HG03520 (cell line): Measurements from ENCODE around the gene PLPPR5.
"Not testable (repeated sequence)": the region's sequence is repeated elsewhere in the genome, so short reads cannot be mapped to it uniquely, and the experiment has no call there.

Experiments
- ATAC-seq: cut with Tn5 transposase; IDR thresholded peaks from one replicate; pipeline ENCODE4 v1.9.1; 2021; ENCODE audit warnings: mild to moderate bottlenecking, moderate library complexity; ENCODE audit not compliant: unreplicated experiment

The PLPPR5 gene

DNA sequence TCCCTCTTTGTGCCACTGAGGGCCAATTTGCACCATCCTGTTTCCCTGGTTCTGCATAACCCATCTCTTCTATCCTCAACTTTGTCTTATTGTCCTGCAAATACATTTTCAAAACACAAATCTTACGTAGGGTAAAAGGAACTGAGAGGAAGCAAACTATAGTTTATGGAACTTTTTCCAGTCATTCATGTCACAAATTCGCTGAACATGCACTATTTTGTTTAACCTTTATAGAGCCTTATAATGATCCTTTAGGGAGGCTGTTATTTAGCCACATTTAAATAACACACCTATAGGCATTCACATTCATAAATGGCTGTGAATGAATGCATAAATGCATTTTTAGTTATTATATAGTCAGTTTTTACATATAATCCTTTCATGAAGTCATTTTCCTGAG lies 85.0 kb downstream of the PLPPR5 start:
- ATAC-seq, result no peak

DNA sequence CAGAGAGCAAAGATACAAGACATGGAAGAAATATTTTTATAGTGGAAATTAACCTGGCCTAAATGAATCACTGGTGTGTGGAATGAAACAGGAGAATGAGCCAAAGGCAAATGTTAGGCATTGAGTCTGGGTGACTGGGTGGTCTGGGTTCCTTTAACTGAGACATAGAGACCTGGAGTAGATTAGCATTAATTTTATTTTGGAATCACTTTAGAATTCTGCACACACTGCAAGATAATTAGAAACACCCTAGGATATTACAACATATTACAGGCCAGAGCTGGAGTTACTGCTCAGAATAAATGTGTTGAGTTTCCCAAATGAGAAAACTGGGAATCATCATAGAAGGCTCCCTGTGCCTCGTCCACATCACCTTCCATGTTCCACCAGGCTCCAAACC lies 85.5 kb downstream of the PLPPR5 start:
- no peak for ATAC-seq

DNA sequence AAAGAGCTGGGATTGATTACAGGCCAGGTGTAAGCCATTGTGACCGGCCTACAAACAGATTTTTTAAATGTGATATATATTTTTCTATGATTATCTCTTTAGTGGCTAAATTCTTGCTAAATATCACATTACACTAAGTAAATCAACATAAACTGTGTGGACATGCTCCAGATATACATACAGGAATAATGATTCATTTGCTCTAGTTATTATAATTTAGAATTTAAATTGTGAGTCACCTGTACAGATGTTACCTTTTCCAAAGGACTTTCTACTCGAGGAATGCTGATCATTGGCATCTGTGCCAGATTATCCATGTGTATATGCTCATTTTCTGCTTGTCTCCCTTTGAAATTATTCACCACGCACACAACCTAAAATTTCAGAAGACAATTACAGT lies 90.1 kb downstream of the PLPPR5 start:
- no peak for ATAC-seq

- no peak for ATAC-seq
These were observed 93.8 kb downstream of the PLPPR5 start for GRCh38 chr1:98910827-98911226.

- no peak for ATAC-seq
These were observed 95.7 kb downstream of the PLPPR5 start for GRCh38 chr1:98908980-98909379.

GRCh38 chr1:98906809-98907208 lies 97.9 kb downstream of the PLPPR5 start:
- ATAC-seq, result no peak

- ATAC-seq, result no peak
These were observed 98.3 kb downstream of the PLPPR5 start for GRCh38 chr1:98906361-98906760.

DNA sequence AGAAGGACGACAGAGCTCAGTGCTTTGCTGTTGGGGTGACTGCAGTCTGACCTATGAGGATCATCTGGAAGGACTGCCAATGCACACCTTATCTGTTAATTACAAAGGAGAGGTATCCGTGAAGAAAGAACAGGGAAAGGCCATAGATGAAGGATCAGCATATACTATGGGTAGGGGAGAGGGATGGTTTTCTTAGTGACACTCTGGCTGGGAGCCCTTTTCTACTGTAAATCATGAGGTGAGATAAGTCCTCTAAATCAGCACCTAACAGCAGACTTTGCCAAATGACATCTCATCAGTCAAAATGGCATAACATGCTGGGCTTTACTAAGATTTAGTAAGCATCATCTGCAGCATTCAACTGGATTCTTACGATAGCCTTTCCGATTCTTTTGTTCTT lies 100.0 kb downstream of the PLPPR5 start:
- no peak for ATAC-seq

- no peak for ATAC-seq
These were observed 100.9 kb downstream of the PLPPR5 start for GRCh38 chr1:98903726-98904125.

DNA sequence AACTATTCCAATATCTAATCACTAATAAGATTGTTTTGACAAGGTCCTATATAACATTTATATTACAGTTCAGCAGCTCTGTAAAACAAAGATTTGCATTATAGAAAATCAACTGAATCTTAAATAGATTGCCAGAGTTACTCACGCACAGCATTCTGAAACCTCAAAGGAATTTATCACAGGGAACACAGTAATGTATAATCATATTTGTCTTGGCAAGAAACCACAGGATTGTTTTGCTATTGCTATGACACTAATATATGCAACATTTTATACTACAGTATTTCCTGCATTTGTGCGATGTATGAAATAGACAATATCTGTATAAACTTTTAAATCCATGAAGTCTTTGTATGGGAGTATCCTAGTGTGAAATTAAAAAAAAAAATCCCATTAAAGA lies 101.4 kb downstream of the PLPPR5 start:
- no peak for ATAC-seq

- ATAC-seq, result no peak
These were observed 105.7 kb downstream of the PLPPR5 start for GRCh38 chr1:98898940-98899339.

DNA sequence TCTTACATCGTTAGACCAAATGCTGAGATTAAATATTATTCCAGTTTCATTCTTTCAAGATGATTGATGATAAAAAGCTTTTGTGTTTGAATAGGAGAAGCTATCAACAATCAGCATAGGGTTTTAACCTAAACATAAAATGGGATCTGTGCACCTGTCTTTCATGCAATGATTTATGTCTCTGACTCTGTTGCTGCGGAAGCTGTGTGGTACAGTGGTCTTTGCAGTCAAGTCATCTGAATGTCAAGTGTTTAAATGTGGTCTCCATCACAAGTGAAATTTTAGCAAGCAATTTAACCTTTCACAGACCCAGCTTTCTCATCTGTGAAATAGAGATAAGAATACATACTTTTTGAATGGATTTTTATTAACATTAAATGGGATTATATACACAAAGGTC lies 107.2 kb downstream of the PLPPR5 start:
- ATAC-seq, result no peak

DNA sequence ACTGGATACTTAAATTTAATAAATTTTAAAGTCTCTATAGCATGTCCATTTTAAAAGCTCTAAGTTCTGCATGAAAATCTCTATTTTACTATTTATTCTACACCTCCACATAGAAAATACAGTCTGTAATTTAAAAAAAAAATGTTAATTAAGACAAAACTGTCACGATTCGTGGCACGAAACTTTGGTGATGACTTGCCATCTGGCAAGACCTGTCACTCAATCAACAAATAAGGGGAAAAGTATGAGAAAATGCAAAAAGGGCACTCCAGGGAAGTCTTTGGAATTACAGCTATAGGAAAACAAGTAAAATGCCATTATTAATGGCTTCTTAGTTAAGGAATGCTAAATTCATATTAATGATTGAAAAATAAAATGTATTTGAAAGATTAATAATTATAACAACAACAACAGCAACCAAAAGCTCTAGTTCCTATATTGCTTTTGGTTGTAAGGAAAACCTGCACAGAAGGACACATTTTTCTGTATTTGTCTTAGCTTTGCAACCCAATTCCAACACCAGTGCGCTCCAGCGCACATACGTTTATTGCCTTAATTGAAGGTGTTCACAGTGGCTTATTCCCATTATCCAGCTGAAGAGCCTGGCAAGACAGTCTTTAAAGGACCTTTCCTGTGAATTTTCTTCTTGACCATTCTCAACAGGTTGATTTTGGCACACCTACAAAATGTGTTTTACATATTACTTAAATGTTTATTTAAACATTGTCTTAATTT lies 107.8 kb downstream of the PLPPR5 start:
- no peak for ATAC-seq

GRCh38 chr1:98893371-98893770 lies 111.3 kb downstream of the PLPPR5 start:
- no peak for ATAC-seq

GRCh38 chr1:98888869-98889268 lies 115.8 kb downstream of the PLPPR5 start:
- ATAC-seq, result no peak

DNA sequence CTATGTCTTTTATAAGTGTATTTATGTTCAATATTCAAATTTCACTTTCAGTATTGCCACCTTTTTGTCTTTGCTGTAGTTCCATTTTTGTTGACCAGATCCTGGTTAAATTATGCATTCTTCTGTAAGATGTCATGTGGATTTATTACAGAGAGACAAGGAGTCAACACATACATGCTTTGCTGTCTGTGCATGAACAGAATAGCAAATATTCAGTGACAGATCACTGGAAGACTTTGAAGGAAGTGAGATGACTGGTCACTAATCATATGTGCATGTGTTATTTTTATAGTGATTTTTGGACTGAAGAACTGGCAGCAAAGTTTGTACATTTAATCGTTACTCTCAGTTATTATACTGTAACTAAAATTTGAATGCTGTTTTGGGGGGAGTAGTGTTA lies 117.2 kb downstream of the PLPPR5 start:
- no peak for ATAC-seq

- no peak for ATAC-seq
These were observed 119.8 kb downstream of the PLPPR5 start for GRCh38 chr1:98884864-98885263.

DNA sequence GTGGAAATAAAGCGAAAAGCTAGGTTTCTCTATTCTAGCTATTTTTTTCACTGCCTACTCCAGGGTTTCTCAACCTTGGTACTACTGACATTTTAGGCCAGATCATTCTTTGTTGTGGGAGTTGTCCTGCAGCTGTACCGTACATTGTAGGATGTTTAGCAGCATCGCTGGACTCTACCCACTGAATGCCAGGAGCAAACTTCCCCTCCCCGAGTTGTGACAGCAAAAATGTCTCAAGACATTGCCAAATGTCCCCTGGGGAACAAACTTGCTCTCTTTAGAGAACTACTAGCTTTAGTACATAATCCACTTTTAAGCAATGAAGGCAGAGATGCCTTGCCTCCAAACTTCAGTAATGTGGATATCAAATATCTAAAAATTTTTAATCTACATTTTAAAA lies 122.8 kb downstream of the PLPPR5 start:
- no peak for ATAC-seq

DNA sequence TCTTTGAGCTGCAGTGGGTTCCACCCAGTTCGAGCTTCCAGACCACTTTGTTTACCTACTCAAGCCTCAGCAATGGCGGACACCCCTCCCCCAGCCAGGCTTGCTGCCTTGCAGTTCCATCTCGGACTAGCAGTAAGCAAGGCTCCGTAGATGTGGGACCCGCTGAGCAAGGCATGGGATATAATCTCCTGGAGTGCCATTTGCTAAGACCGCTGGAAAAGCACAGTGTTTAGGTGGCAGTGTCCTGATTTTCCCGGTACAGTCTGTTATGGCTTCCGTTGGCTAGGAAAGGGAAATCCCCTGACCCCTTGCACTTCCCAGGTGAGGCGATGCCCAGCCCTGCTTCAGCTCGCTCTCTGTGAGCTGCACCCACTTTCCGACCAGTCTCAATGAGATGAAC lies 123.4 kb downstream of the PLPPR5 start:
- ATAC-seq, result not testable (repeated sequence)

GRCh38 chr1:98874828-98875227 lies 129.8 kb downstream of the PLPPR5 start:
- no peak for ATAC-seq

DNA sequence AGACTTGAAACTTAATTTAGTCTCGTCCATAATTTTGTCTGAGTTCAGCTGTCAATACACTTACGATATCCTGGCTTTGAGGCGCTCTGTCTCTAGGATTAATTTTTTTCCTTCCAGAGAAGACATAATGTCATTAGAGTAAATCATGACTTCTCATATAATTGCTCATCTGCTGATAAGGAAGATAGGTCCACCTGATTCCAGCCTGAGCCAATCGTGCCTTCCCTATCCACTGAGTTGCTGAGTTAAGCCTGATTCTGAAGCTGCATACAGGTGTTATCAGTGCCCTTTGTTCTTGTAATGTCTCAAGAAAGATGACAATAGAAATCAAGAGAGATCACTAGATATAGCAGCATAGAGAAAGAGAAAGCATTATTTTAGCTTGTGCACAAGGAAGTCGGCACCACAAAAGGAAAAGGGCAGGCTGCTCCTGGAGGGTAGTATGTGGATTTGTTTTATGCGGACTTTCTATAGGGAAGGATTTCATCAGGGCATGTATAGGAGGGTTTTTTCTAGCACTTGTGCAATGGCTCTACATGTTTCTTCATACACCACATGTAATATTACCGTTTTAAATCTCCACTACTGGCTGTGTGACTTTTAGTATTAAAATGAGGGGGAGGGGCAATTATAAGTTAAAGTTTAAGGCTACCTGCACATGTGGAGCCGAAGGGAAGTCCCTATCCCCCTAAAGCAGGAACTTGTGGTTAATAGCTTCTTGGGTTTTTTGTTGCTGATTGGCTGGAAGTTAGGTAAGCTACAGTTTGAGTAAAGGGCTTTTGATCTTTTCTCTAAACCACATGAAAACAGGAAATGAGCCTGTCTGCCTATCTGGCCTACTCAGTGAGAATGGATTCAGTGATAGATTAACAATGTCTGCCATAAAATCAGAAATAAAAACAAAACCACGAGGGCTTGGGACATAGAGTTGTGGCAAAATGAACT lies 133.4 kb downstream of the PLPPR5 start:
- ATAC-seq, result peak; percentile 98

GRCh38 chr1:98865796-98866195 lies 138.9 kb downstream of the PLPPR5 start:
- ATAC-seq, result no peak
